ENCODE results near the gene TRAF6. TPM values are rescaled to one million over a fixed set of nuclear protein-coding genes. Genes with fewer than 3 reads are reported as not detected.

Gene TRAF6
- total RNA-seq, 1 donor from 2014 or later = 7.5 TPM

Other genes starting within 250 kb of the TRAF6 start
- gene COMMD9, start 220.8 kb downstream of the TRAF6 start, total RNA-seq = 51.8 and 56.7 TPM in 2 replicates
- 5.9 and 13.2 TPM in 2 replicates for gene PRR5L, start 214.0 kb downstream of the TRAF6 start, total RNA-seq
- gene RAG1, start 57.7 kb upstream of the TRAF6 start, total RNA-seq = 1.0 and 2.0 TPM in 2 replicates
- 13.2 and 19.7 TPM in 2 replicates for gene IFTAP, start 84.2 kb upstream of the TRAF6 start, total RNA-seq
- gene RAG2, start 88.0 kb upstream of the TRAF6 start, total RNA-seq = not detected in 2 replicates

Measured in epithelial cell of proximal tubule (primary cell).